HG02571 (cell line): Measurements from ENCODE around the gene SMIM36.
"Not testable (repeated sequence)": the region's sequence is repeated elsewhere in the genome, so short reads cannot be mapped to it uniquely, and the experiment has no call there.

Experiments used
- ATAC-seq: cut with Tn5 transposase; IDR thresholded peaks from one replicate; pipeline ENCODE4 v1.9.1; 2021; ENCODE audit warnings: mild to moderate bottlenecking, moderate library complexity; ENCODE audit not compliant: unreplicated experiment

The SMIM36 gene

DNA sequence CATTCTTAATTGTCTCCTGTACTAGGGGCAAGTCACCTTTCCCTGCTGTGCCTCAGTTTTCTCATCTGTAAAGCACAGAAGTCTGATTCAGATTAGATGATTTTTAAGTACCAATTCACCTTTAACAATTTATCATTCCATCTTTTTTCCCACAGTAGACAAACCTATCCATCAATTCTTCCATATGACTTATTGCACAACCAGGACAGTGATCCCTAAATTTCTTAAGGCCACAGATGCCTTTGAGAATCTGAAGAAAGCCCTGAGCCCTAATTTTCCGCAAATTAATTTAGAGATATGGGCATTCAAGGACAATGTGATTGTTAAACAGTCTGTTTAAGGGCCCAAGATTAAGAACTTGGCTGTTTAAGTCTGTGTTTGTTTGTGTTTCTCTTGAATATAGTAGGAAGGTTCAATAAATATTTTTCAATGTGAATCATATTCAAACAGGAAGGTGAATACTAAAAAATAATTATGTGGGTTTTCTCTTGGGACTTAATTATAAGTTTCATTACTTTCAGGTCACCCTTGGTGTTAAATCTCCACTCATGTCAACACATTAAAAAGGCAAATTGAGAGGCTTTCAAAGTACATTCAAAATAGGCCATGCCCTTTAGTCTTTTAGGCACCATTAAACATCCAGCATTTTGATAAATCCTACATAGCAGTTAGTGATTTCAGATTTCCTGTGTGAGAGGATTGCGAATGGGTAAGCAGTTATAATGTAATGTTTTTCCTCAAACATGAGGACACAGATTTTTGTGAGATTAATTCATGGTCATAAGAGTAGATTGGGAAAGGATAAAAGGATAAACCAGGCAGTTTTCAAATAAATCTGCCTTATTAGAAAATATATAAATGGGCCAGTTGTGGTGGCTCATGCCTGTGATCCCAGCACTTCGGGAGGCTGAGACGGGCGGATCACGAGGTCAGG lies 54.7 kb downstream of the SMIM36 start:
- ATAC-seq: no peak

DNA sequence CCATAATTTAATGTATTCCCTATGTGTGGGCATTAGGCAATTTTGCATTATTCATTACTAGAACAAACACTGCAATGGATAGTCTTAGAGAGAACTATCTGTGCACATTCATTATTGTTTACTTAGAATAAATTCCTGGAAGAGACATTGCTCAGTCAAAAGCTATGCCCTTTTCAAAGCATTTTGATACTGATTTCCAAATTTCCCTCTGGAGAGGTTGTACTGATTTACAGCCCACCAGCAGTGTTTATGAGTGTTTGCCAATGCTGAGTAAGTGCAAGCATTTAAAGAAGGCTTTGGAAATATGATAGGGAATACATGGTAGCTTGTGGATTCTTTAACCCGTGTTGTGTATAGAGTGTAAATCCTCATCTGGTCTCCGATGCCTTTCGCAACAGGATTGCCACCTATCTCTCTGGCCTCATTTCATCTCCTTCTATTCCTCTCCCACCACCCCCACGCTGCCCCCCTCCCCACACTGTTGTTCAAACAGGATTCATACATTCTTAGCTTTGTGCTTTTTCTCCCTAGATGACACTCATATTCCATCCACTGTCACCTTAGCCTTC lies 56.3 kb downstream of the SMIM36 start:
- ATAC-seq: no peak

DNA sequence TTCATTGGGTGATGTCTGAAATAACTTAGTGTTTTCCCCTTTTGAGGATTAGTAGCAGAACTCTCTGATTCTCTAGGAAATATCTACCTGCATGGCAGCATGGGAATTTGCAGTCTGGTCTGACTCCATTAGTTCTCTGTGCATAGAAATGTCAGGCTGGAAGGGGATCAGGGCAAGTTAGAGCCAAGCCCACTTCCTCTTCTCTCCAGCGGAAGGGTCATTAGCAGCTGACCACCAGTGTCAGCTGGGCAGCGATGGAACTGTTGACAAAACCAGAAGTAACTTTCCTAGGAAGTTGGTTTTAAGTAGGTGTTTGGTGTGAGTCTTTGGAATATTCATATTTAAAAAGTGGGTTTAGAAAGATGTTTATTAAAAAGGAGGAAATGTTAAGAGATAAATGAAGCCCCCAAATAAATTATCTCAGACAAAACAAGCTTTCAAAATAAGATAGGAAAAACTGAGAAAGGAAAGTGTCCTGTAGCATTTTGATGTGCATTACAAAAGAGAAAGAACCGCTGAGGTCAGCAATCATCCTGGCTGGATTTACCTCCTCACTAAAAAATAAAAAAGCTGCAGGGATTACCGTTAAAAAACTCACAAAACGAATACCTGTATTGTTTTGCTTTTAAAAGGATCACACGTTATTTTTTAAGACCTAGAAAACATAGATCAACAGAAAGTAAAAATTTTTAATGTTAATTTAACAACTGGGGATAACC lies 57.3 kb downstream of the SMIM36 start:
- no peak for ATAC-seq

DNA sequence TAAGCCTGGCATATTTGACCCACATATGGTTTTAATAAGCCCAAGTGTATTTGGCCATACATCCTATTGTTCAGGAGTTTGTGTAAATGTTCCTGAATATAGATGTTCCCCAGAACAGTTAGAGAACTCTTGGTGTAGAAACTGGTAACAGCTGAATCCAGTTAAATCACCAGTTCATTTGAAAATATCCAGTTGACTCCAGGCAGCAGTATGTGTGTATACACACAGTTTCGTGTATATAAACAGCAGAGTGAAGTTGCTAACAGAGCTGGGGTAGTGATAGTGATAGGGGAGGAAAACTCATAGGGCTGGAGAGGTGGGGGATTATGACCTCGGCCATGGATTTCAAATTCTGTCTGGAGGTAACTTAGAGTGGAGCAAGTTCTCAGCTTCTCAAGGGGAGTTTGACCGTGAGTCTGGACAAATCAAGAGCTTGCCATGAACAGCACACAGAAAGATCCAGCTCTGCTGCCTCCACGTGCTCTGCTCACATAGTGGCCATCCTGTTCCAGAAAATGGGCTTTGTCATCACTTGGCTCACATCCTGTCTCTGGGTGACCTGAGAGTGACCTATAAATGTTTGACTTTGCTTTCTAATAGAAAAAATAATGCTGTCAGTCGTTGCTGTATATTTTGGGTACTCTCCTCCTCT lies 59.0 kb downstream of the SMIM36 start:
- ATAC-seq: no peak

DNA sequence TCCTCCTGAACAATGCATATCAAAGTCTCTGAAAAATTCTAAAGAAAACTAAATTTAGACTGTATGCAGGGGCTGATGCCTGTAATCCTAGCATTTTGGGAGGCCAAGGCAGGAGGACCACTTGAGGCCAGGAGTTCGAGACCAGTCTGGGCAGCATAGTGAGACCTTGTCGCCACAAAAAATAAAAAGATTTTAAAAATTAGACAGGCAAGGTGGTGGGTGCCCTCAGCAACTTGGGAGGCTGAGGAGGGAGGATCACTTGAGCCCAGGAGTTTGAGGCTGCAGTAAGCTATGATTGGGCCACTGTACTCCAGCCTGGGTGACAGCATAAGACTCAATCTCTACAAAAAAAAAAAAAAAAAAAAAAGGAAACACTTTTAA lies 59.5 kb downstream of the SMIM36 start:
- no peak for ATAC-seq

DNA sequence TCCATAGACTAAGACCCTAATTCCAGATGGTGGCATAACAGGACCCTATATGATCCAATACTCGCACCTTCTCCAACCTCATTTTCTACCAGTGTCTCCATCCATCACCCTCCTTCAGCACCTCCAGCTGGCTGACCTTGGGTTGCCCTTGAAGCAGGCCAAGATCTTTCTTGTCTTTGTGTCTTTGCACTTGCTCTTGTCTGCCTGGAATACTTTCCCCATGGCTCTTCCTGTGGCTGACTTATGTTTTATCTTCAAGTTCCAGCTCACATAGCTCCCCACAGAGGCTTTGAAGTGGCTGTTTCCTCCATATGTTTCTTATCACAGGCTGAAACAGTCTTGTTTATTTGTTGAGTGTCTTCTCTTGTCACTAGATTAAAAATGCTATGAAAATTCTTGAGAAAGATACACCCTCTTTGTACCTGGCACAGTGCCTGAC lies 60.0 kb downstream of the SMIM36 start:
- ATAC-seq: no peak

DNA sequence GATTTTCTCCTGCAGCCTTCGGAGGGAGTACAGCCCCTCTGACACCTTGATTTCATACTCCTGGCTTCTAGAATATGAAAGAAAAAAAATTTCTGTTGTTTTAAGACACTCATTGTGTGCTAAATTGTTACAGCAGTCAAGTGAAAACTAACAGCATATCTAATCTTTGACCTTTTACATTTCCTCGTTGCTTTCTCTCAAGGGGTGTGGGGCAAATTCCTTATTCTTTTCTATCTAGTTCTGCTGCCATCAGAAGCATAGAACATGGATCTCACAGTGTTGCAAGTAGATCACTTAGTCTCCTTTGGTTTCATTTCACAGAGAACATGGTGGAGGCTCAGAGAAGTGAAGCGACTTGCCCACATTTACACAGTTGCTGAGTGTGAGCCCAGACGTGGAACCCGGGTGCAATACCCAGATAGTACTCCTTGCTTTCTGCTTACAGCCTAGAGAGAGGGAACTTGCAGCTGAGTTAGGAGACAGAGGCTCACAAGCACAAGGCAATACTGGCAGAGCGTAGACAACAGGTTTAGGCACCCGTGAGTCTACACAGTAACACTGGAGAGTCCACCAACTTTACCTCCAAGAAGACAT lies 60.9 kb downstream of the SMIM36 start:
- no peak for ATAC-seq

DNA sequence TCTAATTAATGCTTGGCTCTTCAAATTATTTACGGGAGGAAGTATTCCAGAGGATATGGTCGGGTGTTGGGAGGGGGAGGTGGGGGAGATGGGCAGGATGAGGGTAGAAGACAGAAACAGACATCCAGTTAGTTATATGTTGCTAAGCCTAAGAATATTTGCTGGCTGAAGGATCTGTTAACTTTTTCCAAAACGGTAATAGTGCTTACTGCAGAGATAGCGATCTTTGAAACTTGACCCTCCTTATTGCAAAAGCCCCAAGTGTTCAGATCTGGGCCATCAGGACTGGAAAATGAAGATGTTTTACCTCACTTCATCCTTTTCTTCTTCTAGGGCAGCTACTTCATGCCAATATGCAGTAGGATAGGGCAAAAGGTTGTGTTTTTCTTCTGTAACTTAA lies 62.6 kb downstream of the SMIM36 start:
- no peak for ATAC-seq

DNA sequence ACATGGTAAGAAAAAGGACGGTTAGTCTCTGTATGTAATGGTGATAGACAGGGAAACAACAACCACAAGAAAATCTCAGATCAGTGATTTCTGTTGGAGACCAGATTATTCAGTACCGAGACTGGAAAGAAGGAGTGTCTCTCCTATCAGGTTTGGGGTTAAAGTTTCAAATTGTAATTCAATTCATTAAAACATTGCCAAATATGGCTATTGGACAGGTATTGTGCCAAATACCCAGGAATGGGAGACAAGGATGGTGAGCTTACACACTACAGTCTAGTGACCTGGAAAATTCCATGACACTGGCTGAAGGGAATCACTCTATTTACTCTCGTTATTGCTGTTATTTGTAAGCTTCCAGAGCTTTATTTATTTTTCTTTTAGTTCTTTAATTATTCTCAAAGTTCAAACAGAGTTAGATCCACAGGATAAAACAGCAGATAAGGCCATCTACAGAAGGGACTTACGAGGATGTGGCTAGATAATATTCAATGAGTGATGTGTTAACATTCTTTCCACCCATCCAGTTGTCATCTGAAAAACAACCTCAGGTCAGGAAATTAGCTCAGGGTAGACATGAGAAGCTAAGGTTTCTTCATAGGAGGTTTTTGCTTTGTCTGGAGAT lies 64.6 kb downstream of the SMIM36 start:
- ATAC-seq: no peak

DNA sequence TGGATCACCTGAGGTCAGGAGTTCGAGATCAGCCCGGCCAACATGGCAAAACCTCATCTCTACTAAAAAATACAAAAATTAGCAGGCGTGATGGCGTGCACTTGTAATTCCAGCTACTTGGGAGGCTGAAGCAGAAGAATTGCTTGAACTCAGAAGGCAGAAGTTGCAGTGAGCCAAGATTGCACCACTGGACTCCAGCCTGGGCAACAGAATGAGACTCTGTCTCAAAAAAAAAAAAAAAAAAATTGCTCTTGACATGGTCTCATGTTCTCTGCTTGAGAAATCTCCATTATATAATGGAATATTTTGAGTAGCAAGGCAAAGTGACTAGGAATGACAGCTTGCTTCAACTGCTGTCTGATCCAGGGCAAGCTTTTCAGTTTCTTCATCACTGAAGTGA lies 65.2 kb downstream of the SMIM36 start:
- ATAC-seq: not testable (repeated sequence)

DNA sequence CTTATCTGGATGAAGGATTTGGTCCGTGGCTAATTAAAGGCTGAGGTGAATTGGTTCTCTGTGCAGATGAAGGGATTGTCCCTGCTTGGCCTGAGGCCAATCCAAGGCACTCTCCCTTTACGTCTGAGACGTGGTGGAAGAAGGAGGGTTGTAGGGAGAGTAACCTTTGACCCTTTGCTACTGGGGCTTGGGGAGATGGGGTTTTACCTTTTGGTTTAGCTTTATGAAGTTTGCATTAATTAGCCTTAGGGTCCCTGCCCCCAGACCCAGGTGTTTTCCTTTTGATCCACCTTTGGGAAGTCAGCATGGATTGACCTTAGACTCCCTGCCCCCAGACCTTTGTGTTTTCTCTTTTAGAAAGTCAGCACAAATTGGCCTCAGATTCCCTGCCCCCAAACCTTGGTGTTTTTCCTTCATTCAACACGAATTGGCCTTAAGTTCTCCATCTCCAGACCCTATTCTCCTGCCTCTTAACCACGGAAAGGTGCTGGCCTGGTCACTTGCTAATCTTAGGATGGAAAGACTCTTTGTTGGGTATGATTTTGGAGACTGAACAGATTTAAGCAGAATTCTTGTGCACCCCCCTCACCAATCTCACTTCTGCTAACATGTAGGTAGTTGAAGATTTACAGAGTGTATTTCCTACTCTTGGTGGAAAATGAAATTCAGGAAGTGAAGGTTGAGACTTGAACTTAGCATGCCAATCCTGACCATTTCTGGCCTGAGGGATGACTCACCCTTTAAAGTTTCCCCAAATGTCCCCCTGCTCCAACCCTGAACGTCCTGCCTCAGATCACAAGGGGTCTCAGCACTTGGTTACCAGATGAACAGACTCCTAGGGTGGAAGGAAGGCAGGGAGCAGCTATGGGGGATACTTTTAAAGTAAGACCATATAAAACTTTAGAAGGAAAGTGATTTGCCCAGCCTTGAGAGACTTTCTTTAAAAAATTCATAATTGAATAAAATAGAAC lies 66.5 kb downstream of the SMIM36 start:
- peak; percentile 82 for ATAC-seq

DNA sequence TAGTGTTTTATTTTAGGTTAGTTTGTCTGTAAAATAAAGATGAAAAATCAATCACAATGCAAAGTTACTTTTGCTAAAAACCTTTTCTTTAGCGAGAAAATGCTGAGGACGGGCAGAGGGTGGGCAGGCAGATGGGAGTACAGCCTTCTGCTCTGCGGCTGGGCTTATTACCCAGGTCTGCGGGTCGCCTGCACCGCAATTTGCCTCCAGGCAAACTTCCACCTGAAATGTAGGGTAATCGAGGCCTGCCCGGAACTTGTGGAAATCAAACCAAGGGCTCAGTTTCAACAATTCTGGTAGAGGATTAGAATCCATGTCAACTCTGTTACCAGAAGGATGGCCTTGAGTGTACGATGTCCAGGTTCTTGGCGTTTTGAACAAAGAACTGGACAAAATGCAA lies 67.3 kb downstream of the SMIM36 start:
- ATAC-seq: no peak

DNA sequence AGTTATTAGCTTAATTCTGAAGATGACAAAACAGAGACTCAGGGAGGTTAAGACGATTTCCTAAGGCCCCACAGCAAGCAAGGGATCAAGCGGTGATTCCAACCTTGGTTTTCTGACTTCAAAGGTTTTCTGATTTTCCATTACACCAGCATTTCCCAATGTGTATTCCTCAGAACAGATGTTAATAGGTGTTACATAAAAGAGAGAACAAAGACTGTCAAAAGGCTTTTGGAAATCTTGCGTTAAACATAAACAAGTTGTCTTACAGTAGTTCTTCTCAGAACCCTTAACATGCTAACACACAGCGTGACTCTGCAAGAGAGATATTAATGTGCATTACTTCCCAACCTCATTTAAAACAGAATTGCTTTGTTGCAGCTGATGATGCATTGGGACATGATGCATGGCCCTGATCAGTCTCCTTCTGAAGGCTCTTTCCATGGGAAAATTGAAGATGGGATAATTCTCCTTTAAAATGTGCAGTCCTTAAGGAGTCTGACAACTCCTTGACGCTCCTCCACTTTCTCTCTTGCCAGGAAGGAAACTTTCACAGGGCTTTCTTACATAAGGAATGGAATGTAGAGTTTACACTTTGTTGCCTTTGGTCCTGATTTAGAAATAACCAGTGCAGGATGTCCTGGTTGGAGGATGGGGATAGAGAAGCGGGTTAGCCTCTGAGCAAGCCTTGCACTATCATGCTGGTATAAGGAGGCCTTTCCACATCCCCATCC lies 68.1 kb downstream of the SMIM36 start:
- ATAC-seq: no peak

DNA sequence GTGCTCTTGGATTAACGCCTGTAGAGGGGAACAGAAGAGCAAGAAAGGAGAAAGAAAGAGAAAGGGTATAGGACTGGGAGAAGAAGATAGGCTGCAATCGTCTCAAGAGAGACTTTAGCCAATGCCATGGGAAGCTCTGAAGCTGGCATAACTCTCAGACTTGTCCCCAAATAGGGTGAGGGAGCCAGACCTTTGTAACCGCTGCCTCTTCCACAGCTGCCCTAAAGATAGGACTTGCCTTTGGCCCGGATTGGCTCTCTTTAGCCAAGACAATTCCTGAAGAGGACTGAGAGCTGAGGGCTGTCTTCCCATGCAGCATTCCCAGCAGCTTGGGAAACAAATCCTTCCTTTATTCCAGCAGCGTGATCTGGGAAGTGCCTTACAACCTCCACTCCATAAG lies 68.8 kb downstream of the SMIM36 start:
- ATAC-seq: no peak

DNA sequence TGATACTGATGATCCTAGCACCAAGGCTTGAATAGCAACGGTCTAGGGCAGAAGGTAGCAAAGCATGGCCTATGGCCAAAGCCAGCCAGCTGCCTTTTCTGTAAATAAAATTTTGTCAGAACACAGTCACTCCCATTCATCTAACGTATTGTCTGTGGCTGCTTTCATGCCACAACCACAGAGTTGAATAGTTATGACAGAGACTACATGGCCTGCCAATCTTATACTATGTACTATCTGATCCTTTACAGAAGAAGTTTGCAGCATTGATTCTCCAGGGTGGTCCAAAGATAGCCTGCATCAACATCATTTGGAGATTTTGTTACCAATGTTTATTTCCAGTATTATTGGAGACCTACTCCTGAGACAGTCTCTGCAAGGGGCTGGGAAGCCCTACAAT lies 69.7 kb downstream of the SMIM36 start:
- ATAC-seq: no peak

DNA sequence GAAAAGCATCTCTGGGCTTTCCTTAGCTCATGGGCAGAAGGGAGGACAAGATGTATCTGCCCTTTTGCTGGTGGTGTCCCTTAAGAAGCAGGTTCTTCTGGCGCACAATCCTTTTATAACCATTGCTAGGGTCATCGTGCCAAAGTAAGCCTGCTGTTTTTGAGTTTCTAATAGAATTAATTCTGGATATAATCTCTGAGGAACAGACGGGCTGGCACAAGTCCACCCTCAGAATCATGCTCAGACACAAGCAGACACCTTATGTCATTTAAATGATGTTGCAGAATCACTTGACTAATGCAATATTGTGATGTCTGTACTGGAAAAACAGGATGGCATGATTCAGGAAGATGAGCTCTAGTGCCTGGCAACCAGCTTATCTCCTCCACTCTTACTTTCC lies 70.9 kb downstream of the SMIM36 start:
- no peak for ATAC-seq

DNA sequence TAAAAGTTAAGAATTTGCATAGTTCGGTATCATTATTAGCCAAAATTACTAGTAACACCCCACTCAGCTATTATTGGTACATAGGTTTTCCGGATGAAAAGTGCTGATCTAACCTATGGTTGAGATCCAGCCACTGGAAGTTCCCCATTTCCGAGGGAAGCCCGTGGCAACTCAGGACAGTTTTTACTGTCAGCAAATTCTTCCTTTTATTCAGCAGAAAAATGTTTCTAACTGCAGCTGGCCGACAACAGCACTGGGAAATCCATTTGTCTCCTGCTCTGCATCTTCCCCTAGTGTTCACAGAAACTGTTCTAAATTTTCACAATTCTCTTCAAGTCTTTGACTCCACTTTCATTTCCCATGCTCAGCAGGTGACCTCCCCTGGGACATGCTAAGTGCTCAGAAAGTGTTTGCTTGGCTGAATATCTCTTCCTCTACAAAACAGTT lies 74.1 kb downstream of the SMIM36 start:
- peak; percentile 70 for ATAC-seq
